NCI-H187 treated with DMSO at 0.1 percent for 48 hours (cell line): ENCODE data around the gene CTTN.
A peak's percentile ranks its signal among the peaks of the same experiment; 100 is the strongest.

Source experiments
- DNase-seq: peaks from one replicate; lab custom pipeline; 2025; lab: John Stamatoyannopoulos, UW

The CTTN gene

GRCh38 chr11:70455354-70455753 lies 57.0 kb downstream of the CTTN start:
- no peak for DNase-seq

- no peak for DNase-seq
Observed at GRCh38 chr11:70456921-70457532, 58.7 kb downstream of the CTTN start.

DNA sequence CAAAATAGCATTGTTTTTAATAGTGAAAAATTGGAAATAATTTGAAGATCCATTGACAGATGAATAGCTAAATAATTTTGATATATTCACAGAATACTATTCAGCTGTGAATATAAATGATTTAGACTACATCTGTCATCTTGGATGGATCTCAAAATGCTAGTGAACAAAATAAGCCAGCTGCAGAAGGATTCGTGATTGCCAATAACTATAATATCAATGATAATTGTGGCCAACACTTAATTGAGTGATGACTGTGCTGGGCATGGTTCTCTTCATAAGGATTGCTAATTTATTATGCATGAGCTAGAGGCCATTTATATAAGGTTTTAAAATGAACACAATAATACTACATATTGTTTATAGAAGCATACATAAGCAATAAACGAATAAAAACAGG lies 60.4 kb downstream of the CTTN start:
- no peak for DNase-seq

GRCh38 chr11:70460111-70460510 lies 61.8 kb downstream of the CTTN start:
- DNase-seq: no peak

GRCh38 chr11:70460964-70461363 lies 62.6 kb downstream of the CTTN start:
- DNase-seq: no peak

DNA sequence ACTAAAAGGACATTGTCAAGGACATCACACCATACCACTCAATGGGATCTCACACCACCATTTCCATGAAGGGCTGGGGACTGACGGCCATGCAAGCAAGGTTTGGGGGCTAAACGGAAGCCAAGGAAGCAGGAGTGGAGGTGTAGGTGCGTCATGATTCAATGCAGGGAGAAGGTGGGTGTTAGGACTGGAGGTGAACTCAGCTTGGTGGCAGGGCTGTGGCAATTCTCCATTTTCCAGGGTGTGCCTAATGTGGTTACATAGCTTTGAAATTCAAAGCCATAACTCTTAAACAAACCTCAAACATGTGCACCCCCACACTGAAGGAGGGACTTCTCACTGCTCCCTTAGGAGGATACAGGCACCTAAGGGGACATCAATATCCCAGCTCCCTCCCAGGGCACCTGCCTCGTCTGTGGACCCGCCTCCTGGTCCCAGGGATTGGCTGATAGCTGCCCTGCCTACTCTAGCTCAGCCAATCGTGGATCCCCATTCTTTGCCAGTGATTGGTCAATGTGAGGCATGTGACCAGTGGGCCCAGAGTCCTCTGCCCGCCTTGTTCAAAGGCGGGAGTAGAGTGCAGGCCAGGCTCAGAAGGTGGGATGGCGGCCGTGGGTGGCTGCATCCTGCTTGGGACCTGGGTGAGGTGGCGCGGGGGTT lies 64.6 kb downstream of the CTTN start:
- DNase-seq: no peak

DNA sequence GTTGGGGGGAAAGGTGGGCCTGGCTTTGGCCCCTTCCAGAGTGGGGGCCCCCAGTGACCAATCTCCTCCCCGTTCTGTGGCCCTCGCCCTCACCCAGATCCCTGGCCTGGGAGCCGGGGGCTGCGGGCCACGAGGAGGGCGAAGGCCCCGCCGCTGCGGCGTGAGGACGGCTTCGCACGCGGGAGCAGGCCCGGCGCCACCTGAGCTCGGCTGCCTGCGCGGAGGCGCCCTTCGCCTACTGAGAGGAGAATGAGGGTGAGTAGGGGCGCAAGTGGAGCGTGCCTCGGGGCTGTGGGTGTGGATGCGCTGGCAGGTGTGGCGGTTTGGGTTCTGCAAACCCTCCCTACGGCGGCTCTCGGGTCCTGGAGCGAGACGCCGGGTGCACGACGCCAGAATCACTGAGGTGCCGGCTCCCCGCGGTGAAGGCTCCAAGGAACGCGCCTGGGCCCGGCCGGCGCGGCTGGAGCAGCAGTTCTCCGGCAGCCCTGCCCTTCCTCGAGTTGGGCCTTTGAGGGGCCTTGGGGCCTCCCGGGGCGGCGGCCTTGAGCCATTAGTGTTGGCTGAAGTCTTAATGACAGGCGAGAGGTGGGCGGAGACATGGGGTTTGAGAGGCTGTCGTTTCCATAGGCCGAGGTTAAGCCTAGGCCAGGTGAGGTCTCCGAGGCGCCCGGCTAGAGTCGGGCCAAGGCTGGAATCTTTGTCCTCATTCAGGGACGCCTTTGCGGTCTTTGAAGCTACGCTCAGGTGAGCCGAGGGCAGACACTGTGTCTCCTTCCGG lies 65.3 kb downstream of the CTTN start:
- no peak for DNase-seq

GRCh38 chr11:70464509-70465361 lies 66.4 kb downstream of the CTTN start:
- DNase-seq: no peak

DNA sequence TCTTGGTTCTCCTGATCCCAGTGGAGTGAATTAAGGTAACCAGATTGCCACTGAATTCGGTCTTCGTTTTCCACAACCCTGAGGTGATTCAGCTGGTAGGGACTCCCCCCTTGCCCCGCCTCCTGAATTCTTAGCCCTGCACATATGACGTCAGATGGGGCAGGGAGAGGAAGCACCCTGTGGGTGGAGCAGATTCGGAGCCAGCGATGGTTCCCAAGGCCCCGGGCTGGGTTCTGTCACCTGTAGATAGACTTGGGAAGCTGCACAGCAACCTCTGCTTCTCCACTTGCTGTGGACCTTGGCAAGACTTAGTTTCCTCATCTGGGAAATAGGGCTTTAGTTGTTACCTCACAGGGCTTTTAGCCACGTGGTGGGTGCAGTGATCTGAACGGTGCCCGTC lies 67.8 kb downstream of the CTTN start:
- DNase-seq: no peak

DNA sequence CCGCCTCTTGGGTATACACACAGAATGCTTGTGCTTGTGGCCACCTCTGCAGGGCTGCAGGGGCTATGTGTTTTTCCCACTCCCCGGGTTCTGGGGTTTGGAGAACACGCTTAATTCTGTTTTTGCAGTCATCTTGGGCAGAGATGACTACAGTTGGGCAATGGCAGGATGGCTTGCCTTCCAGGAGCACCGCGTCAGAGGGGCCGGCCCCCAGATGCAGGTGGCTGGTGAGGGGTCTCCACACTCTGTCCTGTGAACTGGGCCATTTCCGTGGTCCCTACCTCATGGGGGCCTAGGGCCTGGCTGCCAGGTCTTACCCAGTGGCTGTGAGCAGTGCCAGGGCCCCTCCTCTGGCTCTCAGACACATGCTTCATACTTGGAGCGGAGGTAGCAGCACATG lies 68.3 kb downstream of the CTTN start:
- no peak for DNase-seq

DNA sequence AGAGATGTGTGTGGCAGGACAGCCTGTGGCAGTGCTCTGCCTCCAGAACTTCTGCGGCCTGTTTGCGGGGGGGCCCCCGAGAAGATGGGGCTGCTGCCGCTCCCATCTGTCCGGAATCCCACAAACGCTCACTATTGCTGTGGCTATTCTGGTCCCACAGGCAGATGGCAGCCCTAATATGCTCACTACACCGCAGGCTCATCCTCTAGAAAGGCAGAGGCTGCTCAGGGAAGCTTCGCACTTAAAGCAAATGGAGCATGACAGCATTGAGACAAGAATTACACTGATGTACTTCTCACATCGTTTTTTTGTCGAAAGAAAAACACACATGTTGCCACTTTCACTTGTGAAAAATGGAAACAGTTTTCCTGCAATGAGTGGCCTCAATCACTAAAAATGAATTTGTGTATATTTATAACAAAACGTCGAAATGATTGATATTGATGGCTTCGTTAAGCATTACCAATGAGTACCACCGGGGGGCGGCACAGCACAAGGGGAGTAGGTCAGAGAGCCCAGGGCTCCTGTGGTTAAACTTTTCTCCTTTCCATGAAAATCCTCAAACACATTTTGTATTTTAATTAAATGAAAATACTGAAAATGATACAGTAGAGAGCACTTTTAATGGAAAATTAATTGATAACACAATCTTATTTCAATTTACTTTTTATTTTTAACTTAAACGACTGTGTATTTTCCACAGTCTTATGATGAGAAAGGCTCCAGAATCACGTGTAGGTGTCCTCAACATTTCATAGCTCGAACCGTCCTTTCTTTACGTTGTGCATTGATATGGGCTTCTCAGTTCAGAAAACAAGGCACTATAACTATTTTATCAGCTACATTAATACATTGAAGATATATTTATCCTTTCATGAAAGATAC lies 69.1 kb downstream of the CTTN start:
- peak; percentile 65 for DNase-seq

- no peak for DNase-seq
Observed at GRCh38 chr11:70468256-70469195, 70.2 kb downstream of the CTTN start.

DNA sequence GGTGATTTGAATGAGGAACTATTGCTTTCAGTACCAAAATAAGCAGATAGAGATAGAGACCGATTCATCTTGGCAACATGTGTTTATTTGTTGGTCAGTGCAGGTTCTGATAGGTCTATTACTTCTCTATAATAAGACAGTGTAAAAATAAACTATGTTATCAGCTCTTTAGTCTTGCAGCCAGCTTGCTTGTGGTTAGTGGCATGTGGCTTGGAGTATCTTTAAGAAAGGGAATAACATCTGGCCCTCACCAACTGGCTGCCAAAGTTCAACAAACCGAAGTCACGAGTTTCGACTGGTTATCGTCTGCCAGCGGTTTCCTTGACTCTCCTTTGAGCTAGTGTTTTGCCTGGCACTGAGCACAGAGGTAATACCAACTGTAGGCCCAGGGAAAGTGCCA lies 71.8 kb downstream of the CTTN start:
- no peak for DNase-seq

DNA sequence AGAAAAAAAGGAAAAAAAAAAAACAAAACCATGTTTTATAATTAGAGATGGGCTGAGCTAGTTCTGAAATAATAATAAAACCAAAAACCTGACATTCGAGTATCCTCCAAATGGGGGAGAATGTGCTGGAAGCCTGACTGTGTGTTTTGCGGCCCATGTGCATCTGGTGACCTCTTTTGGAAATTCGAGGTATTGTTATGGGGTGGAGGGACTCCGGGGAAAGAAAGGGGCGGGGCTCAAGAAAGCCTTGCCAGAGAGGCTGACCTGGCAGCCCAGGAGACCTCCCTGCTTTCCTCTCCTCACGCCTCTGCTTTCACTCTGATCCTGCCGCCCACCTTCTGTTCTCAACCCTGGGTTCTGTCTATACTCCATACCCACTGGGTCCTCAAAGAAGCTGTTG lies 72.9 kb downstream of the CTTN start:
- DNase-seq: no peak

DNA sequence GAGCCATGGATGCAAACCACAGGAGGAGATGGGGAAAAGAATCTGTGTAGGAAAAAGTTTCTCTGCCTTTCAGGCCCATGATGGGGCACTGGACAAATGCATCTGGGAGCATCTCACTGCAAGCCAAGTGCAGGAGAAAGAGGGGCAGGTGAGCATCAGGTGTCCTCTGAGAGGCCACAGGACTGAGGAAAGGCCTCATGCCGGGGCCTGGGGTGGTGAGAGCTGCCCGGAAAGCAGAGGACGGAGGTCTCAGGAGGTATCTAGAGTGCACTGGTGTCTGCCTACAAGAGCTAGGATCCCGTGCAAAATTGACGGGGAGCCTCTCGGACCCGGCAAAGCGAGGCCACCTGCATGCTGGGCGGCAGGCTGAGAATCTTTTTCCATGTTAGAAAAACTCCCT lies 73.9 kb downstream of the CTTN start:
- DNase-seq: no peak

DNA sequence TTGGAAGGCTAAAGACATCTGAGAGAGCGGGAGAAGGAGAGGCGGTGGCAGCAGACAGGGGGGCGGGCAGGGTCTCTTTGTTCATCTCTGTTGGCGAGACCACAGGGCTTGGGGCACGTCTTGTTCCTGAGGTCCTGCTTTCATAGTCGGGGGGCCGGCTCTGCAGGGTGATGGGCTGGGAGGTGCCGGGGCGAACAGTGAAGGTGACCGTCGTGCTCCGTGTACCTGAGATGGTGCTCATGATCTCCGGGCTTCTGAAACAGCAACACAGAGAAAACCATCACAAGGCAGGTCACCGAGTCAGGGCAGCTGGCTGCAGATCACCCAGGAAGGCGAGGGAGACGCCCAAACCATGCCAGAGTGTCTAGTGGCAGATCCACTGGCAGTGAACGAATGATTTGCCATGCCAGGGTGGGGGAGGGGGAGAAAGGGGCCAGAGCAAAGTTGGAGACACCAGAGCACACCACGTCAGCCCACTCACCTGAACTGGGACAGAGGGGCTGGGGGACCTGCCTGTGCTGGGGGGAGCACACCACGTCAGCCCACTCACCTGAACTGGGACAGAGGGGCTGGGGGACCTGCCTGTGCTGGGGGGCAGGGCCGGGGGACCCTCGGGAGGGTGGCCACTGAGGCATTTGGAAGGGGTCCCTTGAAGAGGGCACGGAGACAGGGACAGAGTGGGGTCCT lies 75.0 kb downstream of the CTTN start:
- DNase-seq: no peak

GRCh38 chr11:70473873-70474690 lies 75.8 kb downstream of the CTTN start:
- DNase-seq: no peak

DNA sequence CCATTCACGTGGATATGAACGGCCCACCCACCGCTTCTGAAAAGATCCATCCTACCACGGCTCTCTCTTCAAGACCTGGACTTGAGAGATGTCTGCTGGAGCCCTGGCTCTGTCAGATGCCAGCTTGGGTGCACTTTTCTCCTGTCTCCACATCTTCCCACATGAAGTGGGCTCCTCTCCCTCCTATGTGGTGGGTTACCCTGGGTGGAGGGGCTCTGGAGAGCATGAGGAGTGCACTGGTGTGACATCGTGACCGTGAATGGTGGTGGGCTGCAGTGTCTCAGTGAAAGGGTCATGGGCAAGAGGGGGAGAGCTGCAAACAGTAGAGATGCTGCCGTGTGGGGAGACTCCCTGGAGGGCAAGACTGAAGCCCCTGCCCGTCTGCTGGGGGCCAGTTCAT lies 76.4 kb downstream of the CTTN start:
- DNase-seq: no peak

- DNase-seq: no peak
Observed at GRCh38 chr11:70476669-70477068, 78.3 kb downstream of the CTTN start.
